GF-D8 (cell line): ENCODE measurements around the gene PRSS1.
"Not testable (repeated sequence)": the region's sequence is repeated elsewhere in the genome, so short reads cannot be mapped to it uniquely, and the experiment has no call there.

ENCODE experiments used
- DNase-seq: peaks from one replicate; lab custom pipeline; 2025; lab: John Stamatoyannopoulos, UW

PRSS1 gene

DNA sequence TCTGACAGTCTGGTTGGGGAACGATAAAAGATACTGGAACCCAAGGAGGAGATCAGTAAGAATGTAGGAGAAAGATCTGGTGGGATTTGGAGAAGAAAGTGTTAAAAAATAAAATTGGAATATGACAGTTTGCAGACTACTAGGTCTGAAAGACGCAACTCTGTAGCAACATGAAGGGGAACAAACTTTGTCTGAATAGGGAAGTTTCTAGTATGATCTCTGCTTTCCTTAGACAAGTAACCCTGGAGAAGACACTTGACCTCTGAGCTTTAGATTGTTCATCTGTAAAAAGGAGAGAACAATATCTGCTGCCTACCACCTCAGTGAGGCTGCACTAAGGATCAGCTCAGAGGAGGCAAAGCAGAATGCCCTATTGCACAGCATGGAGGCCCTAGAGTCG, 3.0 kb upstream of the PRSS1 start:
- DNase-seq: no peak

DNA sequence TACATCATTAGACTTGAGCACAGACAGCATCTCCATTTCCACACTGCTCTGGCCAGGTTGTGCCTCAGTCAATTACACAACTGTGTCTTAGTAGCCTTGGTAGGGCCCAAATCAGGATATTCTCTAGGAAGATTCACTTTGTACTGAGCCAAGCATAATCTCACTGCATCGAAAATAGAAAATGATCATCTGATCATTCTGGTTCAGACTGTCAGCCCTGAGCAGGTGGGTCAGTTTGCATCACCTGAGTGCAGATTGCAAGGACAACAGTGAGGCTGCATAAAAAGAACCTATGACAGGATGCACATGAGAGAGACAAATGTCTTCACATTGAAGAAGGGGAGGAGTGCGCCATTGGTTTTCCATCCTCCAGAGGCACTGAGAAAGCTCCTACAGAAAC, 862 bp upstream of the PRSS1 start:
- not testable (repeated sequence) for DNase-seq

DNA sequence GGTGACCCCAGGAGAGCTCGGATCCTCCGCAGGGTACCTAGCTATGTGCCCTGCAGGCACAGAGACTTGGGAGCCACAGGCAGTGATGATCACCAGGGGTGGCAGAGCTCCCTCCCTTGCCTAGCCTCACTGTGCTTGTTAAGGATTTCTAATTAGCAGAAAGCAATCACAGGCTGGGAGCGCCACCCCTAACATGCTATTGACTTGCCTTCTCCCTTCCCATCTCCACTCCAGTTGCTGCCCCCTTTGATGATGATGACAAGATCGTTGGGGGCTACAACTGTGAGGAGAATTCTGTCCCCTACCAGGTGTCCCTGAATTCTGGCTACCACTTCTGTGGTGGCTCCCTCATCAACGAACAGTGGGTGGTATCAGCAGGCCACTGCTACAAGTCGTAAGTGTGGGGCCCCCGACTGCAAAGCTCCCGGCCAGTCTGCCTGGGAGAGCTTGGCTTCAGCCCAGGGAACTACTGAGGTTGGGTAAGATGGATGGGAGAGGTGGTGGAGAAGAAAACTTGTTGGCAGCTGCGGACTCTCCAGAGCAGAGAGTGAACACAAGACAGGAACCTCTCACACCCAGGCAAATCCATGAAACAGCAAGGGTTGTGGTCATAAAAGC, 1.2 kb downstream of the PRSS1 start:
- no peak for DNase-seq

DNA sequence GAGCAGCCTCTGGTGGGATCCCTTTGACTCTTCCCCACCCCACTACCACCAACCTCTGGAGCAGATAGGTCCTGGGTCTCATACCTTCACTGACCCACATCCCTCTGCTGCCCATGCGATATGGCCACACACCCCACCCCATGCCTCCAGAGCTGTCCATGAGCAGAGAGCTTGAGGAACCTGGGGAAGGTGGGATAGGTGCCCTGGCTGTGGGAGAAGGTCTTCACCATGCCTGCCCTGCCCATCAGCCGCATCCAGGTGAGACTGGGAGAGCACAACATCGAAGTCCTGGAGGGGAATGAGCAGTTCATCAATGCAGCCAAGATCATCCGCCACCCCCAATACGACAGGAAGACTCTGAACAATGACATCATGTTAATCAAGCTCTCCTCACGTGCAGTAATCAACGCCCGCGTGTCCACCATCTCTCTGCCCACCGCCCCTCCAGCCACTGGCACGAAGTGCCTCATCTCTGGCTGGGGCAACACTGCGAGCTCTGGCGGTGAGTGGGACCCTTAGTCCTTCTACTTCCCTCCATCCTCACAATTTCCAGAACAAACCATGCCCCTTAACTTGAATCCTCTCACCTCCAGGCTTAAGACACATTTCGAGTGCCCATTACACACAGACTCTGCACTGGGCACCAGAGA, 2.4 kb downstream of the PRSS1 start:
- DNase-seq: not testable (repeated sequence)

DNA sequence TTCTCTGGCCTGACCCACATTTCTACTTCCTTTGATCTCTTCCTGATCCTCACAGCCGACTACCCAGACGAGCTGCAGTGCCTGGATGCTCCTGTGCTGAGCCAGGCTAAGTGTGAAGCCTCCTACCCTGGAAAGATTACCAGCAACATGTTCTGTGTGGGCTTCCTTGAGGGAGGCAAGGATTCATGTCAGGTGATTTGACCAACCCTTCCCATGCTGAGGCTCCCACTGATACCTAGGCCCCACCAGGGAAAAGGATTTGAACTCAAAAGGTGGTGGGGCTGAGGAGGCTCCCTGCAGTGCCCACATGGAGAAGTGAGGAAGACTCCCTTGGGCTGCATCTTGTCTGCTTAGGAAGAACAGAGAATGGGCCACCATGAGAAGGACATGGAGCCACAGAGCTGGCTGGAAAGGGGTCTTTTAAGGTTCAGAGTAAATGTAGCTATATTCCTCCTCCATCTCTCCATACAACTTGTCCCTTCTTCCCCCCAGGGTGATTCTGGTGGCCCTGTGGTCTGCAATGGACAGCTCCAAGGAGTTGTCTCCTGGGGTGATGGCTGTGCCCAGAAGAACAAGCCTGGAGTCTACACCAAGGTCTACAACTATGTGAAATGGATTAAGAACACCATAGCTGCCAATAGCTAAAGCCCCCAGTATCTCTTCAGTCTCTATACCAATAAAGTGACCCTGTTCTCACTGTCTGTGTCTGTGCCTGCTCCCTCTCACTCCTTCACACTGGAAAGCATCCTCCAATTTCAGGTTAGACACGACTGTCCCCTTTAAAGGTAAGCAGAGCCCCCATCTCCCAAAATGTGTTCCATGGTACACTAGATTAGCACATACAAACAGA, 3.3 kb downstream of the PRSS1 start:
- DNase-seq: no peak

DNA sequence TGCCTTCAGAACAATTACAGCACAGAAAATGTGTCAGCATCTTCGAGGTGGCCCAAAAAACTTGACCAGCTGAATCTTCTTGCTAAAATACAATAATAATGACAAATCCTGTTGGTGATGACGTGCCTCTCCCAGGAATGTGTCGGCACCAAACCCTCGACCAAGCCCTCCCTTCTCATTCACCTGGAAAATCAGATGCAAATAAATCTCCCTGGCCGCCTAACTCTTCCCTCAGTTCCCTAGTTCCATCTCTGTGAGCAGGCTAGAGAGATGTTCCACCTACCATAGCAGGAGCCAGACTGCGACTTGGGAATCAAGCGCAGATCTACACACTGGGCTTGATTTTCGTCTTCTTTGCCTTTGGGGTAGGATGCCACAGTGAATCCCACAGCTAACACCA, 4.1 kb downstream of the PRSS1 start:
- DNase-seq: no peak

DNA sequence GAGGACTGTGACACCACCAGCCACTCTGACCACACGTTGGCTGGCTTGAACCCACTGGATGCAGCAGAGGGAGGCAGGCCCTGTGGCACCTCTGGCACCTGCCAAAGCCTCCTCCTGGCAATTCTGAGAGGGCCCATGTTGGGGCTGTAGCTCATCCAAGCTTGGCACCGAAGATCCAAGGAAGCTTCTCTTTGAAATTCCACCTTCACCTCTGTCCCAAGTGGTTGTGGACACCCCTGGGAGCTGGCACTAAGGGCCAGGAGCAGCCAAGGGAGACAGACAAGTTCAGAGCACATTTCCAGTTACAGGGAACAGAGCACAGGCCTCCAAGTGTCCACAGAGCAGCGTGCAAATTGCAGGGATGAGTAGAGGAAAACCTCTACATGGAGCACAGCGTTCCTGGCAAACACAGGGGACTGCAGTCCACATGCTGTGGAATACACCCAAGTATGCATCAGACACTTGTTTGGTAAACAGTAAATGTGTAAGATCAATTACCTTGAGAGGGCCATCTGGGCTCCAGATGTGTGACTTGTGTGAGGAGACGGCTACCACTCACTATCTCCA, 4.7 kb downstream of the PRSS1 start:
- DNase-seq: not testable (repeated sequence)

DNA sequence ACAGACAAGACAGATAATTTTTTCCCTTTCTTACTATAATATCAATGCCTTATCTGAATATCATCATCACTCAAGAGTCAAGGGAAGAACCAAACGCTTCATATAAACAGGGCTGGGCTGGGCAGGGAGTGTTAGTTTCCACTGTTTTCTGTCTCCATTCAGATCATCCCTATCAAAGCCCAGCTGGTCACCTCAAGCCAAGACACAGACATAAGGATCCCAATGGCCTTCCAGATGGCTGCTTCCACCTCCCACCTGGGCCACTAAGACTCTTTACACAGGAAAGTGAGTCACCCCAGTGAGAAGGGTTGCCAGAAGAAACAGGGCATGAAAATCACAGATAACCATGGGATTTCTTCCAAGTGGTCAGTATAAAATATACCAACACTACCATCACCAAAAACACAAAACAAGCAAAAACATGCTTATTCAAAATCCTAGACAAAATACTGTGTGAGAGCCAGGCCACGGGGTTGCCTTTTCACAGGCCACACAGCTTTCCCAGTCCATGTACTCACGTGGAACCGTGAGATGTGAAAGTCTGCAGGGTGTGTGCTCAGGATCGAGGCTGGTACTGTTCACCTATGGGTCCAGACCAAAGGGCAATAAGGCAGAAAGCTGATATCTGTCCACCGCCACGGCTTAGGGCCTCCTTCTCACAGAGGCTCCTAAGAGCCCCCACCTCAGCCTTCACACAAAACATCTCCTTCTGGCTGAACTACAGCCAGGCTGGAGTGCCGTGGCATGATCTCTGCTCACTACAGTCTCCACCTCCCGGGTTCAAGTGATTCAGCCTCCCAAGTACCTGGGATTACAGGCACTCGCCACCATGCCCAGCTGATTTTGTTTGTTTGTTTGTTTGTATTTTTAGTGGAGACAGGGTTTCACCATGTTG, 5.7 kb downstream of the PRSS1 start:
- no peak for DNase-seq

DNA sequence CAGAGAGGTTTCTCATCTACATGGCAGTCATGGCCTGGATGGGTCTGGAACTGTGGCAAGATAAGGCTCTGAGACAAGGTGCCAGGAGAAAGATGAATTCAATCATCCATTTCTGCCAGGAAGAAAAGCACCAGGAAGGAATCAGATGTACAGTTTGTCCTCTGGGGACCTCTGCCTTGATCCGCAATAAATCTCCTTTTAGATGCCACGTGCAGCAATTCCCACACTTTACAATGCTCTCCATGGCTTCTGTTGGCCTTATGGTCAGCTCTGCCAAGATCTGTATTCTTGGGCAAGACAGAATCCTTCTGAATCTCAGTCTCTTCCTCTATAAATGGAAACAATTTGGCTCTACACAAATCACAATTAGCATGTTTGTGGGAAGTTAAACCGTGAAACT, 9.0 kb downstream of the PRSS1 start:
- DNase-seq: not testable (repeated sequence)

DNA sequence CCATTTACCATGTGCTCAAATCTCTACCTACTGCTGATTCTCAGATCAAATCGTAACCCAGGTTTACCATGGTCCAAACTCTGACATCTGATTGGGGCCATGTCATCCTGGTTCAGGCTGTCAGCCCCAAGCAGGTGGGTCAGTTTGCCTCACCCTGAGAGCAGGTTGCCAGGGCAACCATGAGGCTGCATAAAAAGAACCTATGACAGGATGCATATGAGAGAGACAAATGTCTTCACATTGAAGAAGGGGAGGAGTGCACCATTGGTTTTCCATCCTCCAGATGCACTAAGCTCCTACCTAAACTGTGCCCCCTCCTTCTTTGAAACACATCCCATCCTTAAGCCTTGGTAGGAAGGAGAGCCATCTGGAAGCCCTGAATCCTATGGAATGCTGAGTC, 10.2 kb downstream of the PRSS1 start:
- no peak for DNase-seq

DNA sequence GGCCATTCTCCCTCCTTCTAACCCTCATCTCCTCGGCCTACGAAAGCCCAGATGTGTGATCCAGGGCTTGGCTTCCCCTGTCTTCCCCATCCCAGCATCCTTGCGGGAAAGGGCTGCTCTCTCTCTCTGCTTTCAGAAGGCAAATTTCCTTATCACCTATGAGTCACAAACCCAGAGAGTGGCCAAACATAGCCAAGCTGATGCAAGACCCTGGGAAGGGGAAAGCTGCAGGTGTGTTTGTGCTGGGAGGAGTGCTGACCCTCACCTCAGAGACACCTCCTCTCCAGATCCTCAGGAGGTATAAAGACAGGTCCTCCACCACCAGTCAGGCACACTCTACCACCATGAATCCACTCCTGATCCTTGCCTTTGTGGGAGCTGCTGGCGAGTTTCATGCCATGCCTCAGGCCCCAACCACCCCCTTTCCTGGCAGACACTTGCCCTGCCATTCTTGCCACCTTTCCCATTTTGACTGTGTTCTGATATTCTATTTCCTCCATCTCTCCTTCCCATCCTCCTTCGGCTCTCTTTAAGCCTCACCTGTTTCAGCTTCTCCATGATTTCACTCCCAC, 10.9 kb downstream of the PRSS1 start:
- DNase-seq: no peak

DNA sequence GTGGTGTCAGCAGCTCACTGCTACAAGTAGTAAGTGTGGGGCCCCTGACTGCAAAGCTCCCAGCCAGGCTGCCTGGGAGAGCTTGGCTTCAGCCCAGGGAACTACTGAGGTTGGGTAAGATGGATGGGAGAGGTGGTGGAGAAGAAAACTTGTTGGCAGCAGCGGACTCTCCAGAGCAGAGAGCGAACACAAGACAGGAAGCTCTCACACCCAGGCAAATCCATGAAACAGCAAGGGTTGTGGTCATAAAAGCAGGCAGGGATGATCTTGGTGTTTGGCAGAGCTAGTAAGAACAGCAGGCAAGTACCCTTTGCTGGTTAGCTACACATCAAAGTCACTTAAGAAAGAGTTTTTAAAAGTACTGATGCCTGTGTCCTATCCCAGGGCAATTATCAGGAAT, 12.3 kb downstream of the PRSS1 start:
- DNase-seq: not testable (repeated sequence)

DNA sequence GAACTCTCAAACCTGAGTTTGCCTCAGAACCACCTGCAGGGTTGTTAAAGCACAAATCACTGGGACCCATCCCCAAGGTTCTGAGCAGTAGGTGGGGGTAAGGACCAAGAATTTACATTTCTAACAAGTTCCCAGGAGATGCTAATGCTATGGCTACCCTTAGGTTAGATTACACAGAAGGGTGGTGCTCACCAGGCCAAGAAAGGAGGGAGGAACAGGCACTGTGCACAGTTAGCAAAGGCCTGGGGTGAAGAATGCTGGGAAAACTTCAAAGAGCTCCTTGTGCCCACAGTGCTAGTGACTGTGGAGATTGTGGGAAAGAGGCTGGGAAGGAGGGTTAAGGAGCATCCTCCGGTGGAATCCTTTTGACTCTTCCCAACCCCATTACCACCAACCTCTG, 12.8 kb downstream of the PRSS1 start:
- no peak for DNase-seq

DNA sequence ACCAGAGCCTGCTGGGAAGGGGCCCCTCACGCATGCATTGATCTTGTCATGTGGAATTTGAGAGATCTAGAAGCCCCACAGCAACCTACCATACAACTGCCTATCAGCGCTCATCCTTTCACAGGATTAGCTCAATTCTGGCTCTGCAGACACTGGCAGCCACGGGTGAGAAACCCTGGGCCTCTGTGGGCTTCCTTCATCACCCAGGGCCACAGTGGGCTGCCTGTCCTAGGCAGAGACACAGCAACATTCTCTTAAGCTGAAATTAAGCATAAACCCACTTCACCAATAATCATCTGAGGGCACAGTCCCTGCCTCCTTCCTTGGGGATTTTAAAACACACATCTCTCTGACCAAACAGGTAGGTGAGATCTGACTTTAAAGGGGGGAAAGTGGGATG, 18.2 kb downstream of the PRSS1 start:
- DNase-seq: no peak

DNA sequence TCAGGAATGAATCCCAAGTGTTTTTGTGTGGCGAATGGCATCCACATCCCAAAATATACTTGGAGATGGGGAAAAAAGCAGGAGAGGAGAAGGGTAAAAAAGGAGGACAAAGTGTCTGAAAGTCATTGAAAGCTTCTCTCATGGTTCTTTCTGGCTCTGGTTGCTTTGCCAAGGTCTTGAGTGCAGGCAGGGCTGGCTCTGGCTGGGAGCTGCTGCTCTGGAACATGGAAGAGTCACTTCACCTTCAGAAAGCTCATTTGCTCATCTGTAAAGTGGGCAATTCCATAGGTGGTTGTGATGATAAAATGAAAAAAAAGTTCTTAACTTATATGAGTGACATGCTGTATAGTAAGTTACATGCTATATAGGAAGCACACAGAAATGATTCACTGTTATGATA, 18.6 kb downstream of the PRSS1 start:
- DNase-seq: no peak

DNA sequence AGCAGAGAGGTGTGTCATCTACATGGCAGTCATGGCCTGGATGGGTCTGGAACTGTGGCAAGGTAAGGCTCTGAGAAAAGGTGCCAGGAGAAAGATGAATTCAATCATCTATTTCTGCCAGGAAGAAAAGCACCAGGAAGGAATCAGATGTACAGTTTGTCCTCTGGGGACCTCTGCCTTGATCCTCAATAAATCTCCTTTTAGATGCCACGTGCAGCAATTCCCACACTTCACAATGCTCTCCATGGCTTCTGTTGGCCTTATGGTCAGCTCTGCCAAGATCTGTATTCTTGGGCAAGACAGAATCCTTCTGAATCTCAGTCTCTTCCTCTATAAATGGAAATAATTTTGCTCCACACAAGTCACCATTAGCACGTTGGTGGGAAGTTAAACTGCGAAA, 19.6 kb downstream of the PRSS1 start:
- not testable (repeated sequence) for DNase-seq

DNA sequence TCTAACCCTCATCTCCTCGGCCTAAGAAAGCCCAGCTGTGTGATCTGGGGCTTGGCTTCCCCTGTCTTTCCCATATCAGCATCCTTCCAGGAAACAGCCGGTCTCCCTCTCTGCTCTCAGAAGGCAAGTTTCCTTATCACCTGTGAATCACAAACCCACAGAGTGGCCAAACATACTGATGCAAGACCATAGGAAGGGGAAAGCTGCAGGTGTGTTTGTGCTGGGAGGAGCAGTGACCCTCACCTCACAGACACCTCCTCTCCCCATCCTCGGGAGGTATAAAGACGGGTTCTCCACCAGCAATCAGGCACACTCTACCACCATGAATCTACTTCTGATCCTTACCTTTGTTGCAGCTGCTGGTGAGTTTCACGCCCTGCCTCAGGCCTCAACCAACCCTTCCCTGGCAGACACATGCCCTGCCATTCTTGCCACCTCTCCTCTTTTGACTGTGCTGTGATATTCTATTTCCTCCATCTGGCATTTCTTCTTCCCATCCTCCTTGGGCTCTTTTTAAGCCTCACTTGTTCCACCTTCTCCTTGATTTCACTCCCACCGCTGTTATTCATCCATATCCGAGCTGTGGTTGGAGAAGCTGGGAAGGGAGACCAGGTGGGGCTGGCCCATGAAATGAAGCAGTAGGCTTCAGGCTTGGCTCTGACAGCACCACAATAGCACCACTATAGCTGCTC, 21.5 kb downstream of the PRSS1 start, which contains the start of gene PRSS2:
Gene PRSS2, plus strand, starts transcription at position 310 of the 692 bp plus-strand sequence. Its CDS starts 13 bp downstream, at position 323.
- DNase-seq: peak; percentile 56

DNA sequence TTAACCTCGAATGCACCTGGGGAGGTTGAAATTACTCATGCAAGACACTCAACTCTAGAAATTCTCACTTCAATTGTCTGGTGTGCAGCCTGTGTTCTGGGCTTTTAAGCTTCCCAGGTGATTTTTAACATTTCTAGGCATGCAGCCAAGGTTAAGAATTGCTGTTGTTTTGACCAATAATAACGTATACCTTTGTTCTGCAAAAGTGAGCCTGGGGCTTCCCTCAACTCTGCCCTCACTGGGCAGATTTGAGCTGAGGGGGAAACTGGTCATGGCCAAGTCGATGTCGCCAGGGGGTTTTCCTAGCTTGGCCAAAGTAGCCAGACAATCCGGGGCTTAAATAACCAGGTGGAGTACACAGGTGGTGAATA, 22.1 kb downstream of the PRSS1 start:
- no peak for DNase-seq

DNA sequence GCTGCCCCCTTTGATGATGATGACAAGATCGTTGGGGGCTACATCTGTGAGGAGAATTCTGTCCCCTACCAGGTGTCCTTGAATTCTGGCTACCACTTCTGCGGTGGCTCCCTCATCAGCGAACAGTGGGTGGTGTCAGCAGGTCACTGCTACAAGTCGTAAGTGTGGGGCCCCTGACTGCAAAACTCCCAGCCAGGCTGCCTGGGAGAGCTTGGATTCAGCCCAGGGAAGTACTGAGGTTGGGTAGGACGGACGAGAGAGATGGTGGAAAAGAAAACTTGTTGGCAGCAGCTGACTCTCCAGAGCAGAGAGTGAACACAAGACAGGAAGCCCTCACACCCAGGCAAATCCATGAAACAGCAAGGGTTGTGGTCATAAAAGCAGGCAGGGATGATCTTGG, 22.8 kb downstream of the PRSS1 start:
- DNase-seq: no peak

DNA sequence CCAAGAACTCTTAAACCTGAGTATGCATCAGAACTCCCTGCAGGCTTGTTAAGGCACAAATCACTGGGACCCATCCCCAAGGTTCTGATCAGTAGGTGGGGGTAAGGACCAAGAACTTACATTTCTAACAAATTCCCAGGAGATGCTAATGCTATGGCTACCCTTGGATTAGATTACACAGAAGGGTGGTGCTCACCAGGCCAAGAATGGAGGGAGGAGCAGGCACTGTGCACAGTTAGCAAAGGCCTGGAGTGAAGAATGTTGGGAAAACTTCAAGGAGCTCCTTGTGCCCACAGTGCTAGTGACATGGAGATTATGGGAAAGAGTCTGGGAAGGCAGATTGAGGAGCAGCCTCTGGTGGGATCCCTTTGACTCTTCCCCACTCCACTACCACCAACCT, 23.4 kb downstream of the PRSS1 start:
- no peak for DNase-seq

DNA sequence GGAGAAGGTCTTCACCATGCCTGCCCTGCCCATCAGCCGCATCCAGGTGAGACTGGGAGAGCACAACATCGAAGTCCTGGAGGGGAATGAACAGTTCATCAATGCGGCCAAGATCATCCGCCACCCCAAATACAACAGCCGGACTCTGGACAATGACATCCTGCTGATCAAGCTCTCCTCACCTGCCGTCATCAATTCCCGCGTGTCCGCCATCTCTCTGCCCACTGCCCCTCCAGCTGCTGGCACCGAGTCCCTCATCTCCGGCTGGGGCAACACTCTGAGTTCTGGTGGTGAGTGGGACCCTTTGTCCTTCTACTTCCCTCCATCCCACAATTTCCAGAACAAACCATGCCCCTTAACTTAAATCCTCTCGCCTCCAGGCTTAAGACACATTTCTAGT, 24.0 kb downstream of the PRSS1 start:
- no peak for DNase-seq
